Measurements from ENCODE around the gene ZDHHC13.

DNA sequence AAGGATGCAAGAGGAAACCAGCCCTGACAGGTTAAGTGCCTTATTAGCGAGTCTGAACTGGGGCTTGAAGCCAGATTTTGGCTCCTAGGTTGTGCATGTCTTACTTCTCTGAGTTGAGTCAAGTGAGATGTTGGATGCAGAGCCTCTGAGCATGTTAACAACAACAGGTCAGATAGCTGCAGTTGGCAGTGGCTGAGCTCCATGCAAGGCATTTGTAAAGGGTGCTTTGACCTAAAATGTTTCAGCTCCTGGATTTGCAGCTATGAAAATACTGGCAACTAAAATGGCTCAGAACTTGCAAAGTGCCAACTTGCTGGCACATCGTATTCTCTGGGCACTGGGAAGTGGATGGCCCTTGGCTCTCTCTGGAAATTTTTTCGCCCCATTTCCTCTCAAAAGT is 101.2 kb downstream of the ZDHHC13 start:
- no peak for TF ChIP-seq SMC3 (conservative IDR thresholded peaks at IDR 0.05; ENCODE audit: insufficient read depth, low read depth, low read length)
- no peak for TF ChIP-seq DPF2 (IDR thresholded peaks at IDR 0.05)
- no peak for TF ChIP-seq NRF1 (conservative IDR thresholded peaks at IDR 0.05 in 1 of 2, IDR thresholded peaks at IDR 0.05 in 1 of 2)
- TF ChIP-seq, protein P1, sequence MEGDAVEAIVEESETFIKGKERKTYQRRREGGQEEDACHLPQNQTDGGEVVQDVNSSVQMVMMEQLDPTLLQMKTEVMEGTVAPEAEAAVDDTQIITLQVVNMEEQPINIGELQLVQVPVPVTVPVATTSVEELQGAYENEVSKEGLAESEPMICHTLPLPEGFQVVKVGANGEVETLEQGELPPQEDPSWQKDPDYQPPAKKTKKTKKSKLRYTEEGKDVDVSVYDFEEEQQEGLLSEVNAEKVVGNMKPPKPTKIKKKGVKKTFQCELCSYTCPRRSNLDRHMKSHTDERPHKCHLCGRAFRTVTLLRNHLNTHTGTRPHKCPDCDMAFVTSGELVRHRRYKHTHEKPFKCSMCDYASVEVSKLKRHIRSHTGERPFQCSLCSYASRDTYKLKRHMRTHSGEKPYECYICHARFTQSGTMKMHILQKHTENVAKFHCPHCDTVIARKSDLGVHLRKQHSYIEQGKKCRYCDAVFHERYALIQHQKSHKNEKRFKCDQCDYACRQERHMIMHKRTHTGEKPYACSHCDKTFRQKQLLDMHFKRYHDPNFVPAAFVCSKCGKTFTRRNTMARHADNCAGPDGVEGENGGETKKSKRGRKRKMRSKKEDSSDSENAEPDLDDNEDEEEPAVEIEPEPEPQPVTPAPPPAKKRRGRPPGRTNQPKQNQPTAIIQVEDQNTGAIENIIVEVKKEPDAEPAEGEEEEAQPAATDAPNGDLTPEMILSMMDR (IDR thresholded peaks at IDR 0.05 in 2 of 3, conservative IDR thresholded peaks at IDR 0.05 in 1 of 3; ENCODE audit: insufficient read depth in 2 of 3, low read depth in 1 of 3, low read length in 3 of 3) = no peak
- TF ChIP-seq, protein P2, sequence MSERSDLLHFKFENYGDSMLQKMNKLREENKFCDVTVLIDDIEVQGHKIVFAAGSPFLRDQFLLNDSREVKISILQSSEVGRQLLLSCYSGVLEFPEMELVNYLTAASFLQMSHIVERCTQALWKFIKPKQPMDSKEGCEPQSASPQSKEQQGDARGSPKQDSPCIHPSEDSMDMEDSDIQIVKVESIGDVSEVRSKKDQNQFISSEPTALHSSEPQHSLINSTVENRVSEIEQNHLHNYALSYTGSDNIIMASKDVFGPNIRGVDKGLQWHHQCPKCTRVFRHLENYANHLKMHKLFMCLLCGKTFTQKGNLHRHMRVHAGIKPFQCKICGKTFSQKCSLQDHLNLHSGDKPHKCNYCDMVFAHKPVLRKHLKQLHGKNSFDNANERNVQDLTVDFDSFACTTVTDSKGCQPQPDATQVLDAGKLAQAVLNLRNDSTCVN (CRISPR knock-in tag; IDR thresholded peaks at IDR 0.05) = no peak
- TF ChIP-seq POLR2A (conservative IDR thresholded peaks at IDR 0.05) = no peak
- TF ChIP-seq IRF2 (CRISPR knock-in tag; IDR thresholded peaks at IDR 0.05) = no peak
- TF ChIP-seq EZH2 (IDR thresholded peaks at IDR 0.05; ENCODE audit: borderline replicate concordance, low read depth, low read length) = no peak

Data from K562 (cell line).